Activated T-cell treated with anti-CD3 and anti-CD28 coated beads, Interleukin-2, amount 50 U/mL, for 4 hours (primary cell): ENCODE measurements around the gene PROSER2. TPM values are rescaled to one million over a fixed set of nuclear protein-coding genes. Genes with fewer than 3 reads are reported as not detected.

ENCODE experiments used
- ATAC-seq, 2 donors: fragments of 200-7000 bp; cut with Tn5 transposase; one replicate each; pipeline ENCODE4 v1.10.0; 2021
- DNase-seq: peaks from one replicate; pipeline ENCODE4 v3.0.0-alpha.2; 2020
- H3K27me3 Mint-ChIP-seq: one replicate; pipeline ENCODE4 v1.8.0; 2021; ENCODE audit warnings: low read depth, mixed read lengths
- H3K36me3 Mint-ChIP-seq: one replicate; pipeline ENCODE4 v1.8.0; 2022; ENCODE audit warnings: mixed read lengths; ENCODE audit not compliant: insufficient read depth
- H3K4me1 Mint-ChIP-seq: one replicate; pipeline ENCODE4 v1.8.0; 2021; ENCODE audit warnings: low read depth, mixed read lengths
- H3K4me3 Mint-ChIP-seq: one replicate; pipeline ENCODE4 v1.8.0; 2021; ENCODE audit warnings: mild to moderate bottlenecking, moderate library complexity, mixed read lengths
- H3K9me3 Mint-ChIP-seq: one replicate; pipeline ENCODE4 v1.8.0; 2021; ENCODE audit warnings: mixed read lengths
- total RNA-seq, 3 donors: library from RNA; stranded (reverse); gene quantifications; one replicate each; pipeline ENCODE4 v1.2.1, GENCODE V29; 2021

Gene PROSER2
- total RNA-seq, 3 donors from 2014 or later, result 0.76 to 3.5 (median 1.9) TPM

DNA sequence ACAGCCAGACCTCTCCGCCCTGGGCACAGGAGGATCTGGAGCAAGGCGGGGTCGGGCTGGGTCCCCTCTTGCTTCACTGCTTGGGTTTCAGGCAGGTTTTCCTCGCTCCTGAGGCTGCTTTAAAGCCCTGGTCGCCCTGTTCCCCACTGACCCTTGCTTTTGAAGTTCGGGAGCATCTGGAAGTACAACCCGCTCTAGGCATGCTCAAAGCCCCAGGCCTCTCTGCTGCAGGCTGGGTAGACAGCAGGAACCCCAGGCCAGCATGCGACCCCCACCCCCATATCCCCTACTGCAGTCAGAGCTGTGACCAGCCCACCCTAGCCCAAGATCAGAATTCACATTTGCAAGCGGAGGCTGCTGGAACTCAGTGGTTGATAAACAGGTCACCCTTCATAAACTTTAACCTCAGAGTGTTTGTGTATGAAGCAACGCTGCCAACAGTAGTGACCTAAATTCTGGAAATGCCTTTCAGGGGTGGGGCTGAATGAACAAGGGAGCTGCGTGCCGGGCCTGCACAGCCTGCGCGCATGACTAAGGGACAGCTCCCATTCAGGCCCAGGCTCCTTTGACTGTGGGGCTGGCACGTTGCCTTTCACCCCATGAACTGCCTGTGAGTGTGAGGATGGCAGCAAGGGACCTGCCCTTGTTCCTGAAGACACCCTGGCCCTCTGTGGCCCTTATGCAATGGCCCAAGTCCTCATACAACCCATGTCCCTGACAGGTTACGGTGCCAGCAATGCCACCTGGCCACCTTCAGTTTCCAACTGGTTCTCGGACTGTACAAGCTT, 52.5 kb downstream of the PROSER2 start:
- H3K4me1 Mint-ChIP-seq, result peaks cover 22% of the 10 kb centered on the region
- H3K4me3 Mint-ChIP-seq, result no peak overlapping the region
- DNase-seq (no peak), ATAC-seq (no peak)
- H3K9me3 Mint-ChIP-seq, result no peaks in the 10 kb centered on the region
- peaks cover 5% of the 10 kb centered on the region for H3K27me3 Mint-ChIP-seq
- no peaks in the 10 kb centered on the region for H3K36me3 Mint-ChIP-seq

GRCh38 chr10:11876324-11876723, 53.2 kb downstream of the PROSER2 start:
- peaks cover 5% of the 10 kb centered on the region for H3K27me3 Mint-ChIP-seq
- no peaks in the 10 kb centered on the region for H3K36me3 Mint-ChIP-seq
- peaks cover 18% of the 10 kb centered on the region for H3K4me1 Mint-ChIP-seq
- no peak for DNase-seq
- H3K4me3 Mint-ChIP-seq, result no peak overlapping the region
- ATAC-seq, result no peak
- H3K9me3 Mint-ChIP-seq, result no peaks in the 10 kb centered on the region

DNA sequence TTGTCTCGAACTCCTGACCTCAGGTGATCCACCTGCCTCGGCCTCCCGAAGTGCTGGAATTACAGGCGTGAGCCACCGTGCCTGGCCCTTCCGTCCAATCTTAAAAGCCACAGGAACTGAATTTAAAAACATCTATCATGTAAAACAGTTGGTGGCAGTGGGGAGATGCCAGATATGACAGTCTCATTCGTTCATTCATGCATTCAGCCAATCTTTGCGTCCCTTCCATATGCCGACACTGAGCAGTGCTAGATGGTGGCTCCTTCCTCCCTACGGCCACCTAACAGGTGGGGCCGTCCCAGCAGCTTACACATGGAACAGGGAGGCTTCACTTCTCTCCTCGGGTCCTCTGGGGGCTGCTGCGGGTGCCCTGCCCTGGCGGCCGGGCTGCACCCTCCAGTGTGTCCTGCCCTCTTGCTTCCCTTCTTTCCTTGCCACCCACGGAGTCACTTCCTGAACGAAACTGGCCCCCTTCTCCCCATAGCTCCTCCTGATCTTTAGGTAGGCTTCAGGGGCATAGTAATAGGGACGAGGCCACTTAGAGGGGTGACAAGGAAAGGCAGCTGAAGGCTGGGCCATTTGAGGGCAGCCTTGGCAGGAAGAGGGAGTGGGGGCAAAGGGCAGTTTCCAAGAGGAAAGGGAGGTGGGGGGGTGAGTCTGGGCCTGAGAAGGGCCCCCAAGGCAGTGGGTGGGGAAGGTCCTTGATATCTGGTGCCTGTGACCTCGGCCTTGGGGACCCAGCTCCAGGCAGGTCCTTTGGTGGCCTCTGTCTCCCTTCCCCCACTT, 53.8 kb downstream of the PROSER2 start:
- peaks cover 13% of the 10 kb centered on the region for H3K4me1 Mint-ChIP-seq
- no peaks in the 10 kb centered on the region for H3K9me3 Mint-ChIP-seq
- peaks cover 5% of the 10 kb centered on the region for H3K27me3 Mint-ChIP-seq
- ATAC-seq (no peak), DNase-seq (no peak)
- H3K4me3 Mint-ChIP-seq, result no peak overlapping the region
- H3K36me3 Mint-ChIP-seq, result no peaks in the 10 kb centered on the region

GRCh38 chr10:11877591-11877905, 54.4 kb downstream of the PROSER2 start:
- peaks cover 5% of the 10 kb centered on the region for H3K27me3 Mint-ChIP-seq
- ATAC-seq, result no peak
- no peak overlapping the region for H3K4me3 Mint-ChIP-seq
- H3K36me3 Mint-ChIP-seq, result no peaks in the 10 kb centered on the region
- no peaks in the 10 kb centered on the region for H3K9me3 Mint-ChIP-seq
- DNase-seq, result no peak
- peaks cover 13% of the 10 kb centered on the region for H3K4me1 Mint-ChIP-seq

- Mint-ChIP-seq H3K4me3 (no peak overlapping the region), H3K9me3 (no peaks in the 10 kb centered on the region), H3K4me1 (peaks cover 16% of the 10 kb centered on the region), H3K36me3 (no peaks in the 10 kb centered on the region), H3K27me3 (no peaks in the 10 kb centered on the region)
- DNase-seq, result no peak
- ATAC-seq, result no peak
These were observed 55.6 kb downstream of the PROSER2 start for GRCh38 chr10:11878776-11879175.

DNA sequence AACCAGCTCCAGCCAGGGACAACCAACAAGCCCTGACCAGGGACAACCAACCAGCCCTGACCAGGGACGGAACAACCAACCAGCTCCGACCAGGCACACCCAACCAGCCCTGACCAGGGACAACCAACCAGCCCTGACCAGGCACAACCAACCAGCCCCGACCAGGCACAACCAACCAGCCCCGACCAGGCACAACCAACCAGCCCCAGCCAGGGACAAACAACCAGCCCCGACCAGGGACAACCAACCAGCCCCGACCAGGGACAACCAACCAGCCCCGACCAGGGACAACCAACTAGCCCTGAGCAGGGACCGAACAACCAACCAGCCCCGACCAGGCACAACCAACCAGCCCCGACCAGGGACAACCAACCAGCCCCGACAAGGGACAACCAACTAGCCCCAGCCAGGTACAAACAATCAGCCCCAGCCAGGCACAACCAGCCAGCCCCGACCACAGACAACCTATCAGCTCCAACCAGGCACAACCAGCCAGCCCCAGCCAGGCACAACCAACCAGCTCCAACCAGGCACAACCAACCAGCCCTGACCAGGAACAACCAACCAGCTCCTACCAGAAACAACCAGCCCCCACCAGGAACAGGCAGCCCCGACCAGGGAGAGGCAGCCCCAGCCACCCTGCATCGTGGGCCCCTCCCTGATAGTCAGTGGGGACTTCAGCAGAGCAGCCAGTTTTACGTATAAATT, 56.4 kb downstream of the PROSER2 start:
- DNase-seq (no peak), ATAC-seq (no peak)
- Mint-ChIP-seq H3K9me3 (no peaks in the 10 kb centered on the region), H3K4me1 (peaks cover 11% of the 10 kb centered on the region), H3K27me3 (no peaks in the 10 kb centered on the region), H3K4me3 (no peak overlapping the region), H3K36me3 (no peaks in the 10 kb centered on the region)

DNA sequence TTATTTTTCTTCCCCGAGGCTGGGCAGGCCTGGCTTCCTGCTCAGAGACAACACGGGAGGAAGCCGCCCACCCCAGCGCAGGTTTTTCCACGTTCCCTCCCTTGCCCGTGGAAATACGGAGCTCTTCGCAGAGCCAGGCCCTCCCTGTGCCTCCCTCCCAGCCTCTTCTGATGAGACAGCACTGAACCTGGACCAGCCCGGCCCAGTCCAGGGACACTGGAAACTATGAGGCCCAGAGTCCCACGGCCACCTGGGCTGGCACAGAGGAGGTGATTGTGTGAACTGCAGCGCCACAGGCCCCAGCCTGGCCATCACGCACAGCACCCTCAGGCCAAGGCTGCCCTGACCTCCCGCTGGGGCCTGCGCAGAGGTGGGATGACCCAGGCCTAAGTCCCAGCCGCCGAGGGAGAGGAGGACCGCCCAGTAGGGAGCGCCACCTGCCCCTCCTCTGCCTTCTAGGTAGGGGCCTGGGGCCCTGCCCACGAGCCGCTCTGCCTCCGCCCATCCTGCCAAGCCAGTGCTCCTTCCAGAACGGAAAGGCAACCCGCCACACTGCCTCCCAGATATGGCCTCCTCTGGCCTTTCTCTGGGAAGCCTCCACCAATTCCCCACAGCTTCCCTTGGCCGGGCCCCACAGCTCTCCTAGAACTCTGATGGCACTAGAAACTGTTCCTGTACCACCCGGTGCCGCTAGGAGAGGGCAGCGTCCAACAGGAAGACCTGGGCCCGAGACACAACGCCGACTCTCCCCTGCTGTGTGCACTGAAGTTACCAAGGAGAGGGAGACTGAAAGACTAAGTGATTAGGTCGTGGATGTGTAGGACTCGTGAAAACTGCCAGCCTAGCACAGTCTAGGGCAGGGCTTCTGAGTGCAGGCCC, 57.2 kb downstream of the PROSER2 start:
- Mint-ChIP-seq H3K27me3 (no peaks in the 10 kb centered on the region), H3K4me3 (no peak overlapping the region), H3K4me1 (peaks cover 5% of the 10 kb centered on the region), H3K36me3 (no peaks in the 10 kb centered on the region), H3K9me3 (no peaks in the 10 kb centered on the region)
- no peak for DNase-seq
- ATAC-seq, result no peak

DNA sequence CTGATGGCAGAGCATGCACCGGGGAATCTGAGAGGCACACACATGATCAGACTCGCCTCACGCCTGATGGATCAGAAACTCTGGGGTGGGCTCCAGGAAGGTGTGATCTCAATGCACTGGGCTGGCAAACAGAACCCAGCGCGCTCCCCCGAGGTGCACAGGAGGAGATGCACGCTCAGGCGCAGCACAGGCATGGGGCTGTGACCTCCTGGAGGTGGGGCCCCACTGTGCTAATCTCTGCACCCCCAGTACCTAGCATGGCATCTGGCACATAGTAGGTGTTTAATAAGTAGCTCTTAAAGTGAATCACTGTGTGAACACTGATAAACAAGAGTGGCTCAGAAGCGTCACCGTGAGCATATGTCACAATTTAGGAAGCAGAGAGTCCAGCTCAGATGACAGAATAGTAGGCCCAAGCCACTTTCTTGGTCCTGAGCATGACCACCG, 57.9 kb downstream of the PROSER2 start:
- Mint-ChIP-seq H3K4me1 (peaks cover 5% of the 10 kb centered on the region), H3K9me3 (no peaks in the 10 kb centered on the region), H3K4me3 (no peak overlapping the region), H3K27me3 (no peaks in the 10 kb centered on the region), H3K36me3 (no peaks in the 10 kb centered on the region)
- DNase-seq, result no peak
- no peak for ATAC-seq

GRCh38 chr10:11881477-11882417, 58.6 kb downstream of the PROSER2 start:
- Mint-ChIP-seq H3K9me3 (no peaks in the 10 kb centered on the region), H3K36me3 (no peaks in the 10 kb centered on the region), H3K4me3 (no peak overlapping the region), H3K4me1 (peaks cover 5% of the 10 kb centered on the region), H3K27me3 (no peaks in the 10 kb centered on the region)
- ATAC-seq (no peak), DNase-seq (no peak)

DNA sequence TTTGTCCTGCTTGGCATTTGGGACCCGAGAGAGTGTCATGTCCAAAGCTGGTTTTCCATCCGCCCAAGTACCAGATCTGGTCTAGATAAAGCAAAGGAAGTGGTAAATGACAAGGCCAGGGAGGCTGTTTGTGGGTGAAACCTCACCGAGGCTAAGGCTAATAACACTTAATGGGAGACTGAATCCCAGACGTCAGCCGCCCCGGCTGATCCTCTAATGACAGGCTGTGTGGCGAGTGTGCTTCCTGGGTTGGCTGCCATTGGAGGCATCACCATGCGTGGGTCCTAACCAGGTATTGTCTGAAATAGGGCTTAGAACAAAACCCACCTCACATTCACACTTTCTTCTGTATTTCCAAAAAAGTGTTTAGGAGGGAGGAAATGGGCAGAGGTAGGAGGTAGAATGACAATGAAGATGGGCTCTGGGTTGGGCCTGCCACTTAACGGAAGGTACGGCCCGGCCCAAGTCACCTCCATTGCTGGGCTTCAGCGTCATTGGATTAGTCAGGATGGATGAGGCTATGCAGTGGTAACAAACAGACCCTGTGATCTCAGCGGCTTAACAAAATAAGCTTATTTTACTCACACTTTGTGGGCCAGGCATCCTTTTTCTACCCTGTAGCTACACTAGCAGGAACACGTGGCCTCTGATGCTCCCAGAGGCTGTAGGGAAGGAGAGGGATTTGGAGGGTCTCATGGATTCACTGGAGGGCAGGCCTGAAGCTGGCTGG, 59.7 kb downstream of the PROSER2 start:
- DNase-seq, result no peak
- Mint-ChIP-seq H3K4me3 (no peak overlapping the region), H3K27me3 (no peaks in the 10 kb centered on the region), H3K36me3 (no peaks in the 10 kb centered on the region), H3K4me1 (peaks cover 5% of the 10 kb centered on the region), H3K9me3 (no peaks in the 10 kb centered on the region)
- no peak for ATAC-seq

- Mint-ChIP-seq H3K36me3 (no peaks in the 10 kb centered on the region), H3K9me3 (no peaks in the 10 kb centered on the region), H3K4me1 (peaks cover 5% of the 10 kb centered on the region), H3K27me3 (no peaks in the 10 kb centered on the region), H3K4me3 (no peak overlapping the region)
- no peak for DNase-seq
- no peak for ATAC-seq
These were observed 61.7 kb downstream of the PROSER2 start for GRCh38 chr10:11884706-11885423.

DNA sequence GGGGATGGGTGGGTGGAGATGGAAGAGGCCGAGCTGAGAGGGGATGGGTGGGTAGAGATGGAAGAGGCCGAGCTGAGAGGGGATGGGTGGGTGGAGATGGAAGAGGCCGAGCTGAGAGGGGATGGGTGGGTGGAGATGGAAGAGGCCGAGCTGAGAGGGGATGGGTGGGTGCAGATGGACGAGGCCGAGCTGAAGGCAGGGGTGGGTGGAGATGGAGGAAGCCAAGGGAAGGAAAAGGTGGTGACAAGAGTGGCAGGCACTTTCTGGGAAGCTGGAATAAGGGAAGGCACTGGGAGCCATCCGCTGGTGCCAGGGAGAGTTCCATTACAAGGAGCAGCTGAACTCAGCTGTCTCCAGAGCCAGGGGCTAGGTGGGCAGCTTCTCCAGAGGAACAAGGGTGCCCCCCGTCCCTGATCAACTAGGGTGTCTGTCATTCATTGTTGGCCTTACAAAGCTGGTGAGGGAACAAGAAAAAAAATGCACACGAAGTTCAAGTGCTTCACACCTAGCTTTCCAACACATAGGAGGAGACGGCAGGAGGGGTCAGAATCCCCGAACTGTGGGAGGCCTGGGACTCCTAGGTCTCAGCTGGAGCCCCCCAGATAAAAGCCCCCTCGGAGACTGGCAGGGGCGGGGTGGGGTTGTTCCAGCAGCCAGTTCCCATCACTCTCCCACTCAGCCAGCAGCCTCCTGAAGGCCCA, 62.4 kb downstream of the PROSER2 start:
- peaks cover 5% of the 10 kb centered on the region for H3K4me1 Mint-ChIP-seq
- H3K9me3 Mint-ChIP-seq, result no peaks in the 10 kb centered on the region
- no peaks in the 10 kb centered on the region for H3K36me3 Mint-ChIP-seq
- no peak for DNase-seq
- no peak overlapping the region for H3K4me3 Mint-ChIP-seq
- no peaks in the 10 kb centered on the region for H3K27me3 Mint-ChIP-seq
- no peak for ATAC-seq
